Tibial nerve (tissue), 3 donors: ENCODE measurements around the gene JARID2.

Source experiments
- POLR2A ChIP-seq, 2 donors: fragments of 450-650 bp; IDR thresholded peaks; one replicate each; pipeline ENCODE4 v1.6.1; 2017; ENCODE audit warnings: antibody characterized with exemption in 2 of 2, mild to moderate bottlenecking in 2 of 2, moderate library complexity in 2 of 2
- TF ChIP-seq, protein P1 (sequence below), 5 experiments: fragments of 200-600 bp in 3 of 5; fragments of 450-650 bp in 2 of 5; sonication (generic) in 3 of 5; IDR thresholded peaks; one replicate each; pipeline ENCODE4 v1.5.1; 2016 to 2019; ENCODE audit warnings: antibody characterized with exemption in 5 of 5, mild to moderate bottlenecking in 3 of 5, moderate library complexity in 2 of 5

- no peak for TF ChIP-seq POLR2A (IDR thresholded peaks at IDR 0.05)
- TF ChIP-seq, protein P1, sequence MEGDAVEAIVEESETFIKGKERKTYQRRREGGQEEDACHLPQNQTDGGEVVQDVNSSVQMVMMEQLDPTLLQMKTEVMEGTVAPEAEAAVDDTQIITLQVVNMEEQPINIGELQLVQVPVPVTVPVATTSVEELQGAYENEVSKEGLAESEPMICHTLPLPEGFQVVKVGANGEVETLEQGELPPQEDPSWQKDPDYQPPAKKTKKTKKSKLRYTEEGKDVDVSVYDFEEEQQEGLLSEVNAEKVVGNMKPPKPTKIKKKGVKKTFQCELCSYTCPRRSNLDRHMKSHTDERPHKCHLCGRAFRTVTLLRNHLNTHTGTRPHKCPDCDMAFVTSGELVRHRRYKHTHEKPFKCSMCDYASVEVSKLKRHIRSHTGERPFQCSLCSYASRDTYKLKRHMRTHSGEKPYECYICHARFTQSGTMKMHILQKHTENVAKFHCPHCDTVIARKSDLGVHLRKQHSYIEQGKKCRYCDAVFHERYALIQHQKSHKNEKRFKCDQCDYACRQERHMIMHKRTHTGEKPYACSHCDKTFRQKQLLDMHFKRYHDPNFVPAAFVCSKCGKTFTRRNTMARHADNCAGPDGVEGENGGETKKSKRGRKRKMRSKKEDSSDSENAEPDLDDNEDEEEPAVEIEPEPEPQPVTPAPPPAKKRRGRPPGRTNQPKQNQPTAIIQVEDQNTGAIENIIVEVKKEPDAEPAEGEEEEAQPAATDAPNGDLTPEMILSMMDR (IDR thresholded peaks at IDR 0.05): no peak
Observed at GRCh38 chr6:15269011-15269410, 23.1 kb downstream of the JARID2 start.
